WTC11 (cell line): ENCODE data around the gene TP53BP1. TPM values are rescaled to one million over a fixed set of nuclear protein-coding genes. Genes with fewer than 3 reads are reported as not detected.

ENCODE experiments used
- ATAC-seq: fragments of 200-7000 bp; cut with Tn5 transposase; 2 replicates; pipeline ENCODE4 v1.10.0; 2021; ENCODE audit warnings: mild to moderate bottlenecking, moderate library complexity
- CTCF ChIA-PET: fragments of 300-600 bp; sonication (Branson Sonifier 250); formaldehyde crosslinking; loops from one replicate; lab custom pipeline; 2021; ENCODE audit warnings: antibody characterized with exemption; lab: Charles Lee
- POLR2A ChIA-PET: fragments of 350-600 bp; sonication (Branson Sonifier 250); formaldehyde crosslinking; loops from one replicate; lab custom pipeline; 2021; ENCODE audit warnings: antibody characterized with exemption; lab: Charles Lee
- DNase-seq: peaks from one replicate; pipeline ENCODE4 v3.0.0; 2021; ENCODE audit warnings: low spot score
- H3K27ac Mint-ChIP-seq: 2 replicates; pipeline ENCODE4 v1.8.0; 2021; ENCODE audit warnings: mixed read lengths
- H3K27me3 Mint-ChIP-seq: 2 replicates; pipeline ENCODE4 v1.8.0; 2021; ENCODE audit warnings: low read depth, mild to moderate bottlenecking, moderate library complexity, mixed read lengths
- H3K36me3 Mint-ChIP-seq: 2 replicates; pipeline ENCODE4 v1.8.0; 2021; ENCODE audit warnings: mixed read lengths
- H3K4me1 Mint-ChIP-seq: 2 replicates; pipeline ENCODE4 v1.8.0; 2022; ENCODE audit warnings: mixed read lengths
- H3K4me3 Mint-ChIP-seq: 2 replicates; pipeline ENCODE4 v1.8.0; 2021; ENCODE audit warnings: mild to moderate bottlenecking, moderate library complexity, mixed read lengths
- H3K9me3 Mint-ChIP-seq: 2 replicates; pipeline ENCODE4 v1.8.0; 2021; ENCODE audit warnings: mixed read lengths
- ATF1 ChIP-seq: sonication (generic); formaldehyde crosslinking; IDR thresholded peaks from 2 replicates; pipeline ENCODE4 v1.8.1; 2023; ENCODE audit warnings: mild to moderate bottlenecking, moderate library complexity, missing genetic modification reagents
- ATF6 ChIP-seq: sonication (generic); formaldehyde crosslinking; IDR thresholded peaks from 2 replicates; pipeline ENCODE4 v1.8.1; 2023; ENCODE audit warnings: mild to moderate bottlenecking, missing genetic modification reagents
- E2F1 ChIP-seq: sonication (generic); formaldehyde crosslinking; IDR thresholded peaks from 2 replicates; pipeline ENCODE4 v1.8.0; 2022; ENCODE audit warnings: mild to moderate bottlenecking, missing genetic modification reagents
- MXD4 ChIP-seq: fragments of 250-450 bp; sonication (Bioruptor Pico); IDR thresholded peaks from 2 replicates; pipeline ENCODE4 v1.8.0; 2021; ENCODE audit warnings: mild to moderate bottlenecking, moderate library complexity, borderline replicate concordance
- NFE2L1 ChIP-seq: sonication (generic); formaldehyde crosslinking; IDR thresholded peaks from 2 replicates; pipeline ENCODE4 v1.8.1; 2023; ENCODE audit warnings: missing genetic modification reagents
- SOX15 ChIP-seq: fragments of 250-450 bp; sonication (Bioruptor Pico); IDR thresholded peaks from 2 replicates; pipeline ENCODE4 v1.9.0; 2021; ENCODE audit warnings: mild to moderate bottlenecking
- TCF7 ChIP-seq: sonication (generic); formaldehyde crosslinking; IDR thresholded peaks from 2 replicates; pipeline ENCODE4 v1.8.0; 2022; ENCODE audit warnings: mild to moderate bottlenecking, low read depth, missing genetic modification reagents, moderate library complexity
- TP53 ChIP-seq: sonication (generic); formaldehyde crosslinking; IDR thresholded peaks from 2 replicates; pipeline ENCODE4 v1.8.1; 2023; ENCODE audit warnings: mild to moderate bottlenecking, missing genetic modification reagents
- ZBTB43 ChIP-seq: sonication (generic); formaldehyde crosslinking; IDR thresholded peaks from 2 replicates; pipeline ENCODE4 v1.8.1; 2023; ENCODE audit warnings: mild to moderate bottlenecking, missing genetic modification reagents
- total RNA-seq: library from RNA; stranded (reverse); gene quantifications from 3 replicates; pipeline ENCODE4 v1.2.3, GENCODE V29; 2021
- TF ChIP-seq, protein P1 (sequence below): fragments of 250-450 bp; sonication (Bioruptor Pico); IDR thresholded peaks from 2 replicates; pipeline ENCODE4 v1.9.0; 2021; ENCODE audit warnings: mild to moderate bottlenecking, borderline replicate concordance
- TF ChIP-seq, protein P2 (sequence below): sonication (generic); formaldehyde crosslinking; IDR thresholded peaks from 2 replicates; pipeline ENCODE4 v1.8.1; 2023; ENCODE audit warnings: mild to moderate bottlenecking, missing genetic modification reagents, borderline replicate concordance
- TF ChIP-seq, protein P3 (sequence below): sonication (generic); formaldehyde crosslinking; IDR thresholded peaks from 2 replicates; pipeline ENCODE4 v1.8.1; 2022; ENCODE audit warnings: mild to moderate bottlenecking, moderate library complexity, missing genetic modification reagents
- TF ChIP-seq, protein P4 (sequence below): sonication (generic); formaldehyde crosslinking; IDR thresholded peaks from 2 replicates; pipeline ENCODE4 v1.8.1; 2022; ENCODE audit warnings: low read depth, missing genetic modification reagents, borderline replicate concordance

TP53BP1 gene
- total RNA-seq, 1 experiment from 2014 or later, result 67.1 TPM

DNA sequence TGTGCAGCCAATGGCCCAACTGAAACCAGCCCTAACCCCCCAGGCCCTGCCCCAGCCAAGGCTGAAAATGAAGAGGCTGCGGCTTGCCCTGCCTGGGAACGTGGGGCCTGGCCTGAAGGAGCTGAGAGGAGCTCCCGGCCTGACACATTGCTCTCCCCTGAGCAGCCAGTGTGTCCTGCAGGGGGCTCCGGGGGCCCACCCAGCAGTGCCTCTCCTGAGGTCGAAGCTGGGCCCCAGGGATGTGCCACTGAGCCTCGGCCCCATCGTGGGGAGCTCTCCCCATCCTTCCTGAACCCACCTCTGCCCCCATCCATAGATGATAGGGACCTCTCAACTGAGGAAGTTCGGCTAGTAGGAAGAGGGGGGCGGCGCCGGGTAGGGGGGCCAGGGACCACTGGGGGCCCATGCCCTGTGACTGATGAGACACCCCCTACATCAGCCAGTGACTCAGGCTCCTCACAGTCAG, 35.6 kb upstream of the TP53BP1 start:
- Mint-ChIP-seq H3K27me3 (no peaks in the 10 kb centered on the region; the same call in 1 of the 2 replicates), H3K36me3 (no peaks in the 10 kb centered on the region), H3K4me3 (no peak overlapping the region), H3K9me3 (no peaks in the 10 kb centered on the region), H3K4me1 (peaks cover 21% of the 10 kb centered on the region), H3K27ac (no peak overlapping the region)
- CTCF ChIA-PET, result interaction anchor here (0.8 to 1.7 kb wide), 4 partner anchors 14 to 24 kb away, joined by 3 to 9 read pairs (median 4); no protein-coding TSS in a partner anchor
- TF ChIP-seq SOX15, result no peak
- TF ChIP-seq, protein P1, sequence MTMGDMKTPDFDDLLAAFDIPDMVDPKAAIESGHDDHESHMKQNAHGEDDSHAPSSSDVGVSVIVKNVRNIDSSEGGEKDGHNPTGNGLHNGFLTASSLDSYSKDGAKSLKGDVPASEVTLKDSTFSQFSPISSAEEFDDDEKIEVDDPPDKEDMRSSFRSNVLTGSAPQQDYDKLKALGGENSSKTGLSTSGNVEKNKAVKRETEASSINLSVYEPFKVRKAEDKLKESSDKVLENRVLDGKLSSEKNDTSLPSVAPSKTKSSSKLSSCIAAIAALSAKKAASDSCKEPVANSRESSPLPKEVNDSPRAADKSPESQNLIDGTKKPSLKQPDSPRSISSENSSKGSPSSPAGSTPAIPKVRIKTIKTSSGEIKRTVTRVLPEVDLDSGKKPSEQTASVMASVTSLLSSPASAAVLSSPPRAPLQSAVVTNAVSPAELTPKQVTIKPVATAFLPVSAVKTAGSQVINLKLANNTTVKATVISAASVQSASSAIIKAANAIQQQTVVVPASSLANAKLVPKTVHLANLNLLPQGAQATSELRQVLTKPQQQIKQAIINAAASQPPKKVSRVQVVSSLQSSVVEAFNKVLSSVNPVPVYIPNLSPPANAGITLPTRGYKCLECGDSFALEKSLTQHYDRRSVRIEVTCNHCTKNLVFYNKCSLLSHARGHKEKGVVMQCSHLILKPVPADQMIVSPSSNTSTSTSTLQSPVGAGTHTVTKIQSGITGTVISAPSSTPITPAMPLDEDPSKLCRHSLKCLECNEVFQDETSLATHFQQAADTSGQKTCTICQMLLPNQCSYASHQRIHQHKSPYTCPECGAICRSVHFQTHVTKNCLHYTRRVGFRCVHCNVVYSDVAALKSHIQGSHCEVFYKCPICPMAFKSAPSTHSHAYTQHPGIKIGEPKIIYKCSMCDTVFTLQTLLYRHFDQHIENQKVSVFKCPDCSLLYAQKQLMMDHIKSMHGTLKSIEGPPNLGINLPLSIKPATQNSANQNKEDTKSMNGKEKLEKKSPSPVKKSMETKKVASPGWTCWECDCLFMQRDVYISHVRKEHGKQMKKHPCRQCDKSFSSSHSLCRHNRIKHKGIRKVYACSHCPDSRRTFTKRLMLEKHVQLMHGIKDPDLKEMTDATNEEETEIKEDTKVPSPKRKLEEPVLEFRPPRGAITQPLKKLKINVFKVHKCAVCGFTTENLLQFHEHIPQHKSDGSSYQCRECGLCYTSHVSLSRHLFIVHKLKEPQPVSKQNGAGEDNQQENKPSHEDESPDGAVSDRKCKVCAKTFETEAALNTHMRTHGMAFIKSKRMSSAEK, result no peak
- no peak for TF ChIP-seq NFE2L1
- TF ChIP-seq, protein P2, sequence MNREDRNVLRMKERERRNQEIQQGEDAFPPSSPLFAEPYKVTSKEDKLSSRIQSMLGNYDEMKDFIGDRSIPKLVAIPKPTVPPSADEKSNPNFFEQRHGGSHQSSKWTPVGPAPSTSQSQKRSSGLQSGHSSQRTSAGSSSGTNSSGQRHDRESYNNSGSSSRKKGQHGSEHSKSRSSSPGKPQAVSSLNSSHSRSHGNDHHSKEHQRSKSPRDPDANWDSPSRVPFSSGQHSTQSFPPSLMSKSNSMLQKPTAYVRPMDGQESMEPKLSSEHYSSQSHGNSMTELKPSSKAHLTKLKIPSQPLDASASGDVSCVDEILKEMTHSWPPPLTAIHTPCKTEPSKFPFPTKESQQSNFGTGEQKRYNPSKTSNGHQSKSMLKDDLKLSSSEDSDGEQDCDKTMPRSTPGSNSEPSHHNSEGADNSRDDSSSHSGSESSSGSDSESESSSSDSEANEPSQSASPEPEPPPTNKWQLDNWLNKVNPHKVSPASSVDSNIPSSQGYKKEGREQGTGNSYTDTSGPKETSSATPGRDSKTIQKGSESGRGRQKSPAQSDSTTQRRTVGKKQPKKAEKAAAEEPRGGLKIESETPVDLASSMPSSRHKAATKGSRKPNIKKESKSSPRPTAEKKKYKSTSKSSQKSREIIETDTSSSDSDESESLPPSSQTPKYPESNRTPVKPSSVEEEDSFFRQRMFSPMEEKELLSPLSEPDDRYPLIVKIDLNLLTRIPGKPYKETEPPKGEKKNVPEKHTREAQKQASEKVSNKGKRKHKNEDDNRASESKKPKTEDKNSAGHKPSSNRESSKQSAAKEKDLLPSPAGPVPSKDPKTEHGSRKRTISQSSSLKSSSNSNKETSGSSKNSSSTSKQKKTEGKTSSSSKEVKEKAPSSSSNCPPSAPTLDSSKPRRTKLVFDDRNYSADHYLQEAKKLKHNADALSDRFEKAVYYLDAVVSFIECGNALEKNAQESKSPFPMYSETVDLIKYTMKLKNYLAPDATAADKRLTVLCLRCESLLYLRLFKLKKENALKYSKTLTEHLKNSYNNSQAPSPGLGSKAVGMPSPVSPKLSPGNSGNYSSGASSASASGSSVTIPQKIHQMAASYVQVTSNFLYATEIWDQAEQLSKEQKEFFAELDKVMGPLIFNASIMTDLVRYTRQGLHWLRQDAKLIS (CRISPR knock-in tag), result no peak
- TF ChIP-seq, protein P3, sequence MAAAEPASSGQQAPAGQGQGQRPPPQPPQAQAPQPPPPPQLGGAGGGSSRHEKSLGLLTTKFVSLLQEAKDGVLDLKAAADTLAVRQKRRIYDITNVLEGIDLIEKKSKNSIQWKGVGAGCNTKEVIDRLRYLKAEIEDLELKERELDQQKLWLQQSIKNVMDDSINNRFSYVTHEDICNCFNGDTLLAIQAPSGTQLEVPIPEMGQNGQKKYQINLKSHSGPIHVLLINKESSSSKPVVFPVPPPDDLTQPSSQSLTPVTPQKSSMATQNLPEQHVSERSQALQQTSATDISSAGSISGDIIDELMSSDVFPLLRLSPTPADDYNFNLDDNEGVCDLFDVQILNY, result no peak
- no peak for TF ChIP-seq ZBTB43 (CRISPR knock-in tag)
- TF ChIP-seq, protein P4, sequence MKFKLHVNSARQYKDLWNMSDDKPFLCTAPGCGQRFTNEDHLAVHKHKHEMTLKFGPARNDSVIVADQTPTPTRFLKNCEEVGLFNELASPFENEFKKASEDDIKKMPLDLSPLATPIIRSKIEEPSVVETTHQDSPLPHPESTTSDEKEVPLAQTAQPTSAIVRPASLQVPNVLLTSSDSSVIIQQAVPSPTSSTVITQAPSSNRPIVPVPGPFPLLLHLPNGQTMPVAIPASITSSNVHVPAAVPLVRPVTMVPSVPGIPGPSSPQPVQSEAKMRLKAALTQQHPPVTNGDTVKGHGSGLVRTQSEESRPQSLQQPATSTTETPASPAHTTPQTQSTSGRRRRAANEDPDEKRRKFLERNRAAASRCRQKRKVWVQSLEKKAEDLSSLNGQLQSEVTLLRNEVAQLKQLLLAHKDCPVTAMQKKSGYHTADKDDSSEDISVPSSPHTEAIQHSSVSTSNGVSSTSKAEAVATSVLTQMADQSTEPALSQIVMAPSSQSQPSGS (CRISPR knock-in tag), result no peak
- no peak for TF ChIP-seq ATF6
- TF ChIP-seq TP53 (CRISPR knock-in tag), result no peak
- no peak for TF ChIP-seq MXD4 (CRISPR knock-in tag)
- TF ChIP-seq ATF1 (CRISPR knock-in tag), result no peak
- TF ChIP-seq TCF7 (CRISPR knock-in tag), result no peak
- TF ChIP-seq E2F1, result no peak
- POLR2A ChIA-PET, result no interaction called here
- DNase-seq (no peak), ATAC-seq (no peak)
